HG03060 (cell line): ENCODE measurements around the gene CTAGE9.
"Not testable (repeated sequence)": the region's sequence is repeated elsewhere in the genome, so short reads cannot be mapped to it uniquely, and the experiment has no call there.

ENCODE experiments used
- ATAC-seq: cut with Tn5 transposase; IDR thresholded peaks from one replicate; pipeline ENCODE4 v1.9.1; 2021; ENCODE audit warnings: low read depth, moderate number of reproducible peaks; ENCODE audit not compliant: unreplicated experiment

CTAGE9 gene

GRCh38 chr6:131710917-131711316 lies at the start of gene CTAGE9:
Gene CTAGE9 (minus strand): TSS chr6:131711017. CDS start chr6:131711017, 0 bp downstream.
- not testable (repeated sequence) for ATAC-seq

GRCh38 chr6:131758920-131759319 lies 48.1 kb upstream of the CTAGE9 start:
- ATAC-seq: no peak

- no peak for ATAC-seq
These were observed 45.2 kb upstream of the CTAGE9 start for GRCh38 chr6:131756039-131756438.

- no peak for ATAC-seq
These were observed 44.8 kb upstream of the CTAGE9 start for GRCh38 chr6:131755597-131755996.

- no peak for ATAC-seq
These were observed 44.1 kb upstream of the CTAGE9 start for GRCh38 chr6:131754715-131755567.

- no peak for ATAC-seq
These were observed 43.3 kb upstream of the CTAGE9 start for GRCh38 chr6:131754088-131754487.

GRCh38 chr6:131751012-131751715 lies 40.3 kb upstream of the CTAGE9 start:
- ATAC-seq: not testable (repeated sequence)

GRCh38 chr6:131749023-131749422 lies 38.2 kb upstream of the CTAGE9 start:
- ATAC-seq: no peak

GRCh38 chr6:131747821-131748353 lies 37.1 kb upstream of the CTAGE9 start:
- ATAC-seq: no peak

- ATAC-seq: no peak
These were observed 34.7 kb upstream of the CTAGE9 start for GRCh38 chr6:131745476-131745875.

- ATAC-seq: no peak
These were observed 33.8 kb upstream of the CTAGE9 start for GRCh38 chr6:131744432-131745287.

GRCh38 chr6:131741688-131742393 lies 31.0 kb upstream of the CTAGE9 start:
- ATAC-seq: no peak

- no peak for ATAC-seq
These were observed 29.3 kb upstream of the CTAGE9 start for GRCh38 chr6:131740161-131740560.

- no peak for ATAC-seq
These were observed 28.3 kb upstream of the CTAGE9 start for GRCh38 chr6:131739136-131739535.

- ATAC-seq: no peak
These were observed 26.0 kb upstream of the CTAGE9 start for GRCh38 chr6:131736811-131737210.

GRCh38 chr6:131736003-131736596 lies 25.3 kb upstream of the CTAGE9 start:
- no peak for ATAC-seq

- no peak for ATAC-seq
These were observed 22.7 kb upstream of the CTAGE9 start for GRCh38 chr6:131733376-131734016.

- no peak for ATAC-seq
These were observed 20.4 kb upstream of the CTAGE9 start for GRCh38 chr6:131731224-131731623.

GRCh38 chr6:131730264-131730663 lies 19.4 kb upstream of the CTAGE9 start:
- ATAC-seq: no peak
